Astrocyte of the hippocampus (primary cell): ENCODE results near the gene VAMP4.
"Not testable (repeated sequence)": the region's sequence is repeated elsewhere in the genome, so short reads cannot be mapped to it uniquely, and the experiment has no call there.

Experiments used
- DNase-seq: peaks from one replicate; pipeline ENCODE4 v3.0.0; 2011; ENCODE audit warnings: low read depth, low spot score

VAMP4 gene

DNA sequence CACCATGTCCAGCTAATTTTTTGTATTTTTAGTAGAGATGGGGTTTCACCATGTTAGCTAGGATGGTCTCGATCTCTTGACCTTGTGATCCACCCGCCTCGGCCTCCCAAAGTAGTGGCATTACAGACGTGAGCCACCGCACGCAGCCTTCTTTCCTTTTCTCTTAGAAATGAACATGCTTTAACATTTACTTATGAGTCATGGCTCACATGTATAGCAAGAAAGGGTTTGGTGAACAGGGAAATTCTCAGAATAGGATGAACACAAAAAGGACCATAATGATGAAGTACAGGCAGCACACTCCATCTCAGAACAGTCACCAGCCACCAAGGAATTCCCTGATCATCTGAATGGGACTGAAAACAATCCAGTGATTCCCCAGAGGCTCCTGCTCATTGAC lies 9.4 kb upstream of the VAMP4 start:
- no peak for DNase-seq

DNA sequence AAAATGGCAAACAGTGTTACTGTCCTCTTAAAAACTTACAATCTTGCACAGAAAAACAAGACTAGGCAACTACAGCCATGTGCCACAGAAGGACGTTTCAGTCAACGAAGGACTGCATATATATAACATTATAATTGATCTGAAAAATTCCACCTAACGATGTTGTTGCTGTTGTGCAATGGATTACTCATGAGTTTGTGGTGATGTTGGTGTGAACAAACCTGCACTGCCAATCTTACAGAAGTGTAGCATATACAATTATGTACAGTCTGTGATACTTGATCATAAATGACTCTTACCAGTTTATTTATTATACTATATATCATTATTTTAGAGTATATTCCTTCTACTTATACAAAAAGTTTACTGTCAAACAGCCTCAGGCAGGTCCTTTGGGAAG lies 6.8 kb upstream of the VAMP4 start:
- no peak for DNase-seq

DNA sequence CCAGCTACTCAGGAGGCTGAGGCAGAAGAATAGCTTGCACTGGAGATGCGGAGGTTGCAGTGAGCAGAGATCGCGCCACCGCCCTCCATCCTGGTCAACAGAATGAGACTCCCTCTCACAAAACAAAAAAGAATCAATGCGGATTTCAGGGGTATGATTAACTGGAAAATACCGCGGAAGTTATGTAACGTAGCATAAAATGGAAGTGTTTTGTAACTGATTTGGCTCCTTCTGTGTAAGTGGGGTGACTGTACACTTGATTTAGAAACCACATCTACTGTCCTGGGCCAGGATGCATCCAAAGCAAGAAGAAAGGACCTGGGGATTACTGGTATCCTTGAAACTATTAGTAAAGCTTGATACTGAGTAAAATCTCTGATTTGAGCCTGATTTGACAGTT lies 3.1 kb upstream of the VAMP4 start:
- no peak for DNase-seq

DNA sequence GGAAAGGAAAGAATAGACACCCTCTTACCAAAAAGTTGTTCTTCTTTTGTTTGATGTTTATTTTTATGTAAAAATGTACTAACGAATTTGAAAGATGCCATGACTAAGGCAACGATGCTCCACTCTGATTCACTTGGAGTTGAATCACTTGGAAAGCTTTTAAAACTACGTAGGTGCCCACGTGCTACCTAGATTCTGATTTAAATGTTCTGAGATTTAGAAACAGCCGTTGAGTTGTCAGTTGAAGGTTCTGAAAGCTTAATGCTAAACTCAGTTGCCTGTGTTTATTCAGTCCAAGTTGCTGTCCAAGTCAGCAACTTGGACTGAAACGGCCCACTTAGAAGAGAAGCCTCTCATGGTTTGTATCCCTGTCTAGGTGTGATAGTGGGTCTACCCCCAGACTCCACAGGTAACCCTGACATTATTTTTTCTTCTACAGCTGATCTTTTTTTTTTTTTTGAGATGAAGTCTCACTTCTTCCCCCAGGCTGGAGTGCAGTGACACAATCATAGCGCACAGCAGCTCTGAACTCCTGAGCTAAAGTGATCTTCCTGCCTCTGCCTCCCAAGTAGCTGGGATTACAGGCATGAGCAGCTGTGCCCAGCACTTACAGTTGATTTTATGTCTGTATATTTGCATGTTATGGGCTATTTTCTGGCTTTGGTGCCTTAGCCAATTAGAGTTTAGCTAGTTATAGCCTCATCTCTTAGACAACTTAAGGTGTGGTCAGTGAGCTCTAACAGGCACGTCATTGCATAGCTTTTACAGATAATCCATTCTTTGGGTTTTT lies 1.4 kb upstream of the VAMP4 start:
- peak; percentile 72 for DNase-seq

DNA sequence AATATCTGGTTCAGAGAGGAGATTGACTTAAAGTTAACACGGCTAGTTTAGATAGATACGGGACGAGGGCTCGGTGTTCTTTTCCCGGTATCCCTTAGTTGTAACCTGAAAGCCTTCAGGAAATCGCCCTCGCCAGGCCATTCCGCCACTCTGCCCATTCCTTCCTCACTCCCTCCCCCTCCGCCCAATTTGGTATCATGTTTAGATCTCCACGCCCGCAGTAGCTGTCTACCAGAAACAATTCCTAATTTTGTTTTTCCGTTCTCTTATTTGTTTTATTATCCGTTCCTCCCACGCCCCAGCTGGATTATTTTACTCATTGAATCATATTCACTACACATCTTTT lies 685 bp upstream of the VAMP4 start:
- DNase-seq = peak; percentile 68

DNA sequence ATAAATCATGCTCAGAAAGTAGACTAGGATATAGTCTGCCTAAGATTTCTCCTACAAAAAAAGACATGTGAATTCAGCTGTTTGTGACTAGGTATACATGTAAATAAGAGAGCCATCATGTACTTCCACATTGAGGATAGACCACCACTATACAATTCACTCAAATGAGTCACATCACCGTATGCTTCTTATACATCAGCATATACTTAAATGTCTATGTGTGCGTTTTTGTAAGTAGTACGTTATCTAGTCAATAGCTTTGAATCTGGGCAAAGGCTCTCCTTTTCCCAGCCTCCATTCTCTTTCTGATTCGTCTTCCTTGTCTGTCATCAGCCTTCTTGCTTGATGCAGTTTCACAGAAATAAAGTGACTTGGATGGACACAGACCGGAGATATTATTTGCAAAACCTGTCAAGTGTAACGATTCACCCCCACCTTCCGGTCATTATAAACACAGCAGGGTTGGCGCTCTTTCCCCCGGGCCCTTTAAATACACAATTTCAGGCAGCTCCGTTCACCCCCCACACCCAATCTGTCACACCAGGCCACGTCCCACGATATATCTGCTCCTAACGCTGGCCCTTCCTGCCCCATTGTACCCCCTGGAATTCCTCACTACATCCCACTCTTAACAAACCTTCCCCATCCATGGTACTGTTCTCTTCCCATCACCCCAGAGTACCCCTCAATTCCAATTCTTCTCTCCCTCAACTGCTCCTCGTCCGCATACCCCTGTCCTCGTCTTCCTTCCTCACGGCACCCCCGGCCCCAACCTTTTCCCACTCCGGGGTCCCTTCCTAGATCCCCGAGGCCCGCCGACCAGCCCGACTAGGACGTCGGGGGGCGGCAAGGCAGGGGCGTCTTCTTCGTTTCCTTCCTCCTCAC lies 636 bp downstream of the VAMP4 start:
- peak; percentile 54 for DNase-seq

DNA sequence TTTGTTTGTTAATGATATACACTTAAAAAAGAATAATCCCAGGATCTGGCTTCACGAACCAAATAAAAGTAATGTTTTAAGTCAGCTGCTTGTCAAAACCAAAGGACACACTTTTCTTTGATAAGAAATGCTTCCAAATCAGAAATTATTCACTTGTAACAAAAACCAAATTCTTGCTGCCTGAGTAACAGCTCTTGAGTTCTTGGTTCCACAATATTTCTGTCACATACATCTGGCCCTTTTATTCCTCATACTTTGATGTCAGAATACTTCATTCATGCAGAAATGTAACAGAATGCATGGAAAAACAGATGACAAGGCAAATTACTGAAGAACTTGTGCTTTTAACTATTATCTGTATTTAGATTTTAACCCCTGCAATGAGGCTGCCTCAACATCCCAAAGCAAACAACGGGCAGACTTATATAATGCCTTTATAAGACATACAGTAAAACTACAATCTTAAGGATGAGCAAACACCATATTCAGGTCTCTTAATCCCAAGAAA lies 1.5 kb downstream of the VAMP4 start:
- DNase-seq = peak; percentile 36

DNA sequence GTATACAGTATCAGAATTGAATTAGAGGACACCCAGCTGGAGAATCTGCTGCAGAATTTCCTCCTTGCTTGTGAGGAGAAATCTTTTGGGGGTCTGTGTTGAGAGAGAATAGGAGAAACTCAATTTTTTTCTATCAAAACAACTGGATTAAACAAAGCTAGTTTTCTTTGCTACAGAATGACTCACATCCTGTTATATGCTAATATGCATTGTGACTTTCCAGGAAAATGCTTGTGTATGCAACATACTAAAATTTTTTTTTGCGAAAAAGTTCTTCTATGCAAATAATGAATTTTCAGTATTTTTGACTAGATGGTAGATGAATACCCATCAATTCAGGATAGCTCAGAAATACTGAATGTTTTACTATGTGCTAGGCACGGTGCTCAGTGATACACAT lies 2.2 kb downstream of the VAMP4 start:
- DNase-seq = peak; percentile 18

DNA sequence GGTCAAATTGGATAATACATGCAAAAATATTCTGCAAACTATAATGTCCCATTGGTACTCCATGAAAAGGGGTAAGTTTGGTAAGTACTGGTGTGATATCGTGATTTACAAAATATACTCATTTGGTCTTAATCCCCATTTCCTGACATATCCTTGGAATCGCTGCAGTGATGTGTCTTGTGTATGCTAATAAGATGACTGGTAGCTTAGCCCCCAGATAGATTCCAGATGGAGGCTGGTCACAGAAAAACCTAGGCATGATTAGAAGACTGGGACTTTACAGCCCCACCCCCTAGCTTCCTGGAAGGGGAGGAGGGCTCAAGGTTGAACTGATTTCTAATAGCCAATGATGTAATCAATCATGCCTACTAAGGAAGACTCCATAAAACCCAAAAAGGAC lies 3.0 kb downstream of the VAMP4 start:
- no peak for DNase-seq

DNA sequence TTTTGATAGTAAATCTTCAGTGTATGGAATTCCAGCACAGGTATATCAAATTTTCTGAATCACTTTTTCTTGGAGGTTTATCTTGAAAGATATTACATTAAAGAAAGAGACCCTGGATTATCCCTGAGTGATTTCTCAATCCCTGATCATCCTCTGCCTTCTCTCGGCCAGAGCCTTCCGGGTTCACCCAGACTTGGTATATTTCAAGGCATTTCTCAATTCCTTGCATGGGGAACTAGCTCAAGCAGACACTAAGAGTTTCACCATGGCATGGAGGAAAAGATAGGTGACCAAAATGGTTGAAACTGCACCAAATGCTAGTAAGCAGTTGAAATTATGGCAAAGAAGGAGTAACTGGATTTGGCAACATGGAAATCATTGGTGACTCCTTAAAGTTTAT lies 5.7 kb downstream of the VAMP4 start:
- no peak for DNase-seq

DNA sequence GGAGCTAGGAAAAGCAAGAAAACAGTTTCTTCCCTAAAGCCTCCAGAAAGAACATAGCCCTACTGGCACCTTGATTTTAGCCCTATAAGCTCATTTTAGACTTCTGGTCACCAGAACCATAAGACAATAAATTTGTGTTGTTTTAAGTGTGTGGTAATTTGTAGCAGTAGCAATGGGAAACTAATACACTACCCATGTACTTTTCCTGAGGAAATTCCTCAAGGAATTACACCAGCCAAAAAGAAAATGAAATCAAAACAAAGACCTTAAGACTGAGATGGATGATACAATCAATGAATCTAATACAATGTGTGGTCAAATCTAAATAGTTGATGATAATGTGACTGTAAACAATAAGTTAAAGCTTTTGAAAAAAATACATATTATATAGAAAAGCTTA lies 11.8 kb downstream of the VAMP4 start:
- DNase-seq = no peak

DNA sequence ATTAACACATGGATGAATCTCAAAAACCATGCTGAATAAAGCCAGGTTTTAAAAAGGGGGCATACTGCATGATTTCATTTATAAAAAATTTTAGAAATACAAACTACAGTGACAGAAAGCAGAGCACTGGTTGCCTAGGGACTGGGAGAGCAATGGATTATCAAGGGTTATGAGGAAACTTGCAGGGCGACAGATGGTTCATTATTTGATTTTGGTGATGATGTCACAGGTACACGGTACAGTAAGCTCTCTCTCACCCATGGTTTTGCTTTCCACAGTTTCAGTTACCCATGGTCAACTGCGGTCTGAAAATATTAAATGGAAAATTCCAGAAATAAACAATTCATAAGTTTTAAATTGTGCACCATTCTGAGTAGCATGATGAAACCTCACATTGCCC lies 14.1 kb downstream of the VAMP4 start:
- no peak for DNase-seq

DNA sequence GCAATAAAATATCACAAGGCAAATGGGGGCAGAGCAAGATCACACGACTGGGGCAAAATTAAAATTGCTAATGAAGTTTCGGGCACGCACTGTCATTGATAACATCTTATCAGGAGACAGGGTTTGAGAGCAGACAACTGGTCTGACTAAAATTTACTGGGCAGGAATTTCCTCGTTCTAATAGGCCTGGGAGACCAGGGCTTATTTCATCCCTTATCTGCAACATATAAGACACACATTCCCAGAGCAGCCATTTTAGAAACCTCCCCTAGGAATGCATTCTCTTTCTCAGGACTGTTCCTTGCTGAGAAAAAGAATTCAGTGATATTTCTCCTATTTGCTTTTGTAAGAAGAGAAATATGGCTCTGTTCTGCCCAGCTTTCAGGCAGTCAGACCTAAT lies 18.7 kb downstream of the VAMP4 start:
- DNase-seq = not testable (repeated sequence)

DNA sequence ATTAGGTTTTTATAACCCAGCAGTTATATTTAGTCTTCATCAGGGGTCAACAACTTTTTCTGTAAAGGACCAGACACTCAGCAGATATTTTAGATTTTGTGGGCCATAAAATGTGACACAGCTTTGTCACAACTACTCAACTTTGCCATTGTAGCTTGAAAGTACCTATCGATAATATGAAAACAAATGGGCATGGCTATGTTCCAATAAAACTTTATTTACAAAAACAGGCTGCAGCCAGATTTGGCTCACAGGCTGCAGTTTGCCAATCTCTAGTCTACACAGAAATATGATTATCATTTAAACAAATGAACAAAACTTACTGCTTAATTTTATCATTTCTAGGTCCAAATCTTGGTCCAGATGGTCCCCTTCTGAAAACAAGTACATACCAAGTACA lies 23.0 kb downstream of the VAMP4 start:
- no peak for DNase-seq

DNA sequence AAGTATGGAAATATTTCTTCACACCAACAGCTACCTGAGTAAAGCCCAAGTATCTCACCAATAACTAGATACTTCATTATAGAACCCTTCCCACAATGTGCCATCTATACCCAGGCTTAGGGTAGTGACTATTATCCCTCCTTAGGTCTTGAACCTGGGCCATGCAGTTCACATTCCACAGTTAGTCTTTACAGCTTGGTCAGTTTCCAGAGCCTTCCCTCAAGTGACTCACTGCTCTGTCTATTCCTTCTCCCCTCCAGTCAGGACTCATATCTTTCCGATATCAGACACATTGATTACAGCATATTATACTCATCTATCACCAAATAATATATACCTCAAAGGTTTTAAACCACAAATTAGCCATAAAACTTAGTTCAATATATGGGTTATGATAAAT lies 23.6 kb downstream of the VAMP4 start:
- DNase-seq = peak; percentile 17

DNA sequence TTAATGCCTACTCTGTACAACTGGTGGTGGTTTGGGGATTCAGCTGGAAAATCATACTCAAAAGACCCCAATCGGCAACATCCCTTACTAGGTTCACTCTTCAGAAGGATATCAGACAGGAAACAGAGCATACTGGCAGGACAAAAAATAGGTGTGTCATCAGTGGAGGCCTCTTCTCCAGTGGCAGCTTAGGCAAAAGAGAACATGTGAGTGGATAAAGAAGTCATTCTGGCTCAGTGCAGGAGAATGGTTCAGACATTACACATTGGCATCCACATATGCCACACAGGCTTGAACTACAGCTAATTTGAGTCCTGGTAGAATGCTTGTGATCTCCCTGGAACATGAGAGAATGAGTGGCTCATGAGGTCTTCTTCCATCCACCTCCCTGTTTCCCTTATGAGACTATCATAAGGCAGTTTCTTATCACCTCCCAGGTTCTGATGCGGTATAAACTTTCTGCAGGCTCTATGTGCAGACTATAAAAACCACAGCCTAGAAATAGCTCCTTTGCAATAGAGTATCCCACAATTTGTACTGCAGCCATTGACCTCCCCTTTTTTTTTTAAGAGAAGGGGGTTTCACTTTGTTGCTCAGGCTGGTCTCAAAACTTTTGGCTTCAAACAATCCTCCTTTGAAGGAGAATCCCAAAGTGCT lies 24.7 kb downstream of the VAMP4 start:
- peak; percentile 9 for DNase-seq

DNA sequence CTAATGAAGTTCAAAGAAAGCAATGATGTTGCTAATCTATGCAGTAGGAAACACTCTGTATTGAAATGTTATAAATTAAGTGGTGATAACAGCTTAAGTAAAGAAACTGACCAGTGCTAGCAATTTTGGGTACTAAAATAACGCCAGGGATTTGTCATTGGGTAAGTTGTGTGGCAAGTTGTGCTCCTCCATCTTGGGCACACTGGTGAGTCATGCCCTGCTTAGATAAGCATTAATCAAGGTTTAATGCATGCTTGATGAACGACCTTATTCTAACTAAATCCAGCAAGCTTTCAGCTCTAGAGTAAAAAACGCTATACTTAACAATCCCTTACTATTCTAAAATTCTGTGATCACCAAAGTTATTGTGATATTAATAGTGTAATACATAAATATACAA lies 25.2 kb downstream of the VAMP4 start:
- peak; percentile 26 for DNase-seq

DNA sequence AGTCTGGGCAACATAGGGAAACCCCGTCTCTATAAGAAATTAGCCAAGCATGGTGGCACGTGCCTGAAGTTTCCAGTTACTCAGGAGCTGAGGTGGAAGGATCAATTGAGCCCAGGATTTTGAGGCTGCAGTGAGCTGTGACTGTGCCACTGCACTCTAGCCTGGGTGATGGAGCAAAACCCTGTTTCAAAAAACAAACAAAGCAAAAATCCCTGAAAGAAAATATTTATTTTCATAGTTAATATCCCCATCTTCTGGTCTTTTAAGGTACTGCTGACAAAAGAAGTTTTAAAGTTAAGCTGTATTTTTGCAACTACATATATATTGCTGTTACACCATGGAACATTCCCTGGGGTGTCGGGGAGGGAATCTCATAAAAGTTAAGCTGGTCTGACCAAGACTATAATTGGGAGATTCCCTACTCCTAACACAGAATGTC lies 26.0 kb downstream of the VAMP4 start:
- peak; percentile 35 for DNase-seq

DNA sequence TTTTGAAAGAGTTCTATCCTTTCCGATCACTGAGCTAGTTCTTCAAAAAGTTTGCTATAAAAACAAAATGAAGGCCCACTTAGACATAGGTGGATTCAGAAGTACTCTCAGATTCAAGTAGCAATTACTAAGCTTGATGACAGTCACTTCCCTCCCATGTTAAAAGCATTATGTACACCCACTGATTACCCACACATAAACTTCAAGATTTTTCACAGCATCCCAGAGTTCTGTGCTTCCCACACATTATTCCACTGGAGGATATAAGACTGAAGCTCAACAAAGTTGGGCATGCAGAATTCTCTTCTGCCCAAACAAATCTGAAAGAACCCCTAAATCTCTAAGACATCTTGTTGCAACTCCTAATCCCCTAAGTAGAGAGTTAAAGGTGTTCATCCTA lies 29.5 kb downstream of the VAMP4 start:
- no peak for DNase-seq

DNA sequence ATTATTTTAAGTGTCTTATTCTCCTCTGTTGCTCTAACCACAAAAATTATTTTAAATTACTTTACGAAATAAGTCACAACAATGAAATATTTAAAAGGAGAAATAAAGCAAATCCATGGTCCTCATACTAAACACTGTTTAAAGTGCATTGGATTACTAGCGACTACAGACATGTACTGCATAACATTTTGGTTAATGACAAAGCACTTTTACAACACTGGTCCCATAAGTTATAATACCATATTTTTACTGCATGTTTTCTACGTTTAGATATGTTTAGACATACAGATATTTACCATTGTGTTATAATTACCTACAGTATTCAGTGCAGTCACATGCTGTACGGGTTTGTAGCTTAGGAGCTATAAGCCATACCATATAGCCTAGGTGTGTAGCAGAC lies 30.2 kb downstream of the VAMP4 start:
- DNase-seq = no peak

DNA sequence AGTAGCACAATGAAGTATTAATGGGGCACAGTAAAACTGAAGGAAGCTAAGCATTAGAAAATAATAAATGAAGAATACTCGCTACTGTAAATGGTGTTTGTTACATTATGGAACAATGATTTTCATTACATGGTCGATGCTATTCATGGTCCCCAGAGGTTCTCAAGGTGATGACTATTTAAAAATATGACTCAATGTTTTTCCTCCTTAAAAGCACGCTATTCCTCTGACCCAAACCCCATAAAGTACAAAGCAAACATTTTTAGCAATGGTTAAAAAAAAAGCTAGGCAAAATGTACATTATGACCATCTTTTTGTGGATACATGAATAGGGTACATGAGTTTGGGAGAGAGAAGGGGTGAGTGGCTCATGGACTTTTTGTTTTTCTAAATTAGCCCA lies 34.3 kb downstream of the VAMP4 start:
- no peak for DNase-seq

DNA sequence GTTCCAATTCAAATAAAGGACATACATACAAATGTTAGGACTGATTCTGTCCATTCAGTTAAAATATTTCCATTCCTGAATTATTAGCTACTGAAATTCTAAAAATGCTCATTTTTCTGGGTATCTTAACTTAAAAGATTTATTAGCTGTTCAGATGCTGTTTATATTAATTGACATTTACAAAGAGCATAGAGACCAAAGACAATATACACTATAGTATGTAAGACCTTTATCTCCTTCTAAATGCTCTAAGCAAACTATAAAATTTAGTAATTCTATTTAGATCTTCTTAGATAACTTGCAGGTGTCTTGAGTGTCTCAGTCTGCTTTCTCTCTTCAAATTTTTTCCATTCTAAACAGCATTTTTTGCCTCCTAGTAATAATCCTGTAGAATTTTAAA lies 39.3 kb downstream of the VAMP4 start:
- DNase-seq = no peak
